Glutamatergic neuron (in vitro differentiated cells): ENCODE data around the gene IL17A. TPM values are rescaled to one million over a fixed set of nuclear protein-coding genes. Genes with fewer than 3 reads are reported as not detected.

ENCODE experiments used
- DNase-seq: peaks from one replicate; pipeline ENCODE4 v3.0.0; 2022
- H3K27ac Mint-ChIP-seq: one replicate; pipeline ENCODE4 v1.8.0; 2020; ENCODE audit warnings: mild to moderate bottlenecking, mixed read lengths, inconsistent platforms; ENCODE audit not compliant: unreplicated experiment
- H3K27me3 Mint-ChIP-seq: one replicate; pipeline ENCODE4 v1.8.0; 2020; ENCODE audit warnings: mild to moderate bottlenecking, moderate library complexity, mixed read lengths, inconsistent platforms; ENCODE audit not compliant: unreplicated experiment
- H3K36me3 Mint-ChIP-seq: one replicate; pipeline ENCODE4 v1.8.0; 2020; ENCODE audit warnings: mild to moderate bottlenecking, mixed read lengths, inconsistent platforms; ENCODE audit not compliant: unreplicated experiment
- H3K4me1 Mint-ChIP-seq: one replicate; pipeline ENCODE4 v1.8.0; 2020; ENCODE audit warnings: mild to moderate bottlenecking, low read depth, mixed read lengths, inconsistent platforms; ENCODE audit not compliant: unreplicated experiment
- H3K4me3 Mint-ChIP-seq: one replicate; pipeline ENCODE4 v1.8.0; 2020; ENCODE audit warnings: mild to moderate bottlenecking, mixed read lengths, inconsistent platforms; ENCODE audit not compliant: unreplicated experiment
- H3K9me3 Mint-ChIP-seq: one replicate; pipeline ENCODE4 v1.8.0; 2020; ENCODE audit warnings: mild to moderate bottlenecking, moderate library complexity, mixed read lengths, inconsistent platforms; ENCODE audit not compliant: unreplicated experiment
- CTCF ChIP-seq: fragments of 200-600 bp; sonication (generic); IDR thresholded peaks from one replicate; pipeline ENCODE4 v1.5.0; 2021; ENCODE audit not compliant: partially characterized antibody, unreplicated experiment
- total RNA-seq: library from RNA; stranded (reverse); fragmentation: NEBNext Ultra II Directional; extraction: Animal tissue kit (Norgen Biotek cat#: 25700); gene quantifications from one replicate; pipeline ENCODE4 v1.2.1, GENCODE V29; 2021; ENCODE audit not compliant: unreplicated experiment

IL17A gene
- total RNA-seq, 1 donor from 2014 or later = not detected

GRCh38 chr6:52149949-52150348 lies 36.2 kb upstream of the IL17A start:
- Mint-ChIP-seq H3K4me3 (no peak overlapping the region), H3K9me3 (no peaks in the 10 kb centered on the region), H3K4me1 (no peaks in the 10 kb centered on the region), H3K27ac (no peak overlapping the region), H3K27me3 (peaks cover 2% of the 10 kb centered on the region), H3K36me3 (no peaks in the 10 kb centered on the region)
- no peak for DNase-seq
- TF ChIP-seq CTCF = no peak

- H3K27ac Mint-ChIP-seq = no peak overlapping the region
- H3K4me1 Mint-ChIP-seq = no peaks in the 10 kb centered on the region
- H3K36me3 Mint-ChIP-seq = no peaks in the 10 kb centered on the region
- peaks cover 2% of the 10 kb centered on the region for H3K27me3 Mint-ChIP-seq
- no peak for TF ChIP-seq CTCF
- no peaks in the 10 kb centered on the region for H3K9me3 Mint-ChIP-seq
- H3K4me3 Mint-ChIP-seq = no peak overlapping the region
- no peak for DNase-seq
Observed at GRCh38 chr6:52152070-52152423, 34.1 kb upstream of the IL17A start.

- Mint-ChIP-seq H3K36me3 (no peaks in the 10 kb centered on the region), H3K4me3 (no peak overlapping the region), H3K4me1 (no peaks in the 10 kb centered on the region), H3K27ac (no peak overlapping the region), H3K27me3 (peaks cover 2% of the 10 kb centered on the region), H3K9me3 (no peaks in the 10 kb centered on the region)
- DNase-seq = no peak
- TF ChIP-seq CTCF = no peak
Observed at GRCh38 chr6:52152711-52153160, 33.4 kb upstream of the IL17A start.

GRCh38 chr6:52154381-52154780 lies 31.8 kb upstream of the IL17A start:
- no peak for DNase-seq
- Mint-ChIP-seq H3K27me3 (peaks cover 2% of the 10 kb centered on the region), H3K9me3 (no peaks in the 10 kb centered on the region), H3K4me1 (no peaks in the 10 kb centered on the region), H3K27ac (no peak overlapping the region), H3K4me3 (no peak overlapping the region), H3K36me3 (no peaks in the 10 kb centered on the region)
- TF ChIP-seq CTCF = no peak

- DNase-seq = no peak
- H3K27me3 Mint-ChIP-seq = peaks cover 2% of the 10 kb centered on the region
- H3K4me1 Mint-ChIP-seq = no peaks in the 10 kb centered on the region
- TF ChIP-seq CTCF = no peak
- no peak overlapping the region for H3K27ac Mint-ChIP-seq
- no peak overlapping the region for H3K4me3 Mint-ChIP-seq
- H3K36me3 Mint-ChIP-seq = no peaks in the 10 kb centered on the region
- H3K9me3 Mint-ChIP-seq = no peaks in the 10 kb centered on the region
Observed at GRCh38 chr6:52155791-52156576, 30.2 kb upstream of the IL17A start.
